IPS-NIHi7 (cell line): Measurements from ENCODE around the gene FCSK.

Source experiments
- DNase-seq: peaks from one replicate; pipeline ENCODE4 v3.0.0; 2012; ENCODE audit warnings: mixed read lengths; ENCODE audit errors: extremely low spot score

Gene FCSK

GRCh38 chr16:70455910-70456309 is 1.5 kb downstream of the FCSK start:
- DNase-seq, result peak; percentile 1

- DNase-seq, result no peak
Observed at GRCh38 chr16:70457446-70458166, 3.2 kb downstream of the FCSK start.

- DNase-seq, result no peak
Observed at GRCh38 chr16:70460737-70461261, 6.4 kb downstream of the FCSK start.

GRCh38 chr16:70463235-70463634 is 8.8 kb downstream of the FCSK start:
- no peak for DNase-seq

- DNase-seq, result no peak
Observed at GRCh38 chr16:70465999-70466804, 11.8 kb downstream of the FCSK start.

GRCh38 chr16:70466805-70467076 is 12.3 kb downstream of the FCSK start:
- no peak for DNase-seq

GRCh38 chr16:70467113-70467512 is 12.7 kb downstream of the FCSK start:
- DNase-seq, result no peak

- DNase-seq, result no peak
Observed at GRCh38 chr16:70467608-70468007, 13.2 kb downstream of the FCSK start.

- DNase-seq, result no peak
Observed at GRCh38 chr16:70468776-70469525, 14.6 kb downstream of the FCSK start.

- DNase-seq, result no peak
Observed at GRCh38 chr16:70470141-70470926, 15.9 kb downstream of the FCSK start.

- DNase-seq, result peak; percentile 85
Observed at GRCh38 chr16:70470927-70471341, 16.5 kb downstream of the FCSK start.

- no peak for DNase-seq
Observed at GRCh38 chr16:70472786-70473433, 18.5 kb downstream of the FCSK start.

- DNase-seq, result no peak
Observed at GRCh38 chr16:70473446-70474319, 19.3 kb downstream of the FCSK start.

- no peak for DNase-seq
Observed at GRCh38 chr16:70474320-70475053, 20.1 kb downstream of the FCSK start.

GRCh38 chr16:70475054-70475871 is 20.9 kb downstream of the FCSK start:
- DNase-seq, result no peak

- DNase-seq, result no peak
Observed at GRCh38 chr16:70476272-70477020, 22.1 kb downstream of the FCSK start.

GRCh38 chr16:70478169-70478568 is 23.8 kb downstream of the FCSK start:
- no peak for DNase-seq

- DNase-seq, result no peak
Observed at GRCh38 chr16:70478912-70479341, 24.5 kb downstream of the FCSK start.
